Brain microvascular endothelial cell (primary cell): ENCODE measurements around the gene EPHA4.

ENCODE experiments used
- DNase-seq: peaks from one replicate; pipeline ENCODE4 v3.0.0-alpha.2; 2020
- H3K27ac ChIP-seq: fragments of 250-450 bp; sonication (Bioruptor Pico); 2 replicates; pipeline ENCODE4 v1.5.1; 2020; ENCODE audit warnings: mild to moderate bottlenecking, moderate library complexity
- H3K27me3 ChIP-seq: fragments of 250-450 bp; sonication (Bioruptor Pico); replicated peaks from 2 replicates; pipeline ENCODE4 v1.5.1; 2020; ENCODE audit warnings: mild to moderate bottlenecking
- H3K36me3 ChIP-seq: fragments of 250-450 bp; sonication (Bioruptor Pico); replicated peaks from 2 replicates; pipeline ENCODE4 v1.5.1; 2020; ENCODE audit warnings: mild to moderate bottlenecking
- H3K4me3 ChIP-seq: 2 replicates; pipeline ENCODE4 v1.5.1; 2011; ENCODE audit warnings: low read depth, mild to moderate bottlenecking, control low read depth, low read length, moderate library complexity
- in situ Hi-C: cut with HindIII; loops from 2 replicates; pipeline ENCODE4 v1.10.0; 2017; ENCODE audit warnings: low sequenced_read_pairs, low pct_ligation_motif_present
- TF ChIP-seq, protein P1 (sequence below): IDR thresholded peaks from 2 replicates; pipeline ENCODE4 v1.5.1; 2011; ENCODE audit warnings: low read depth, mild to moderate bottlenecking, moderate library complexity, low read length, control low read depth, inconsistent platforms; ENCODE audit errors: missing control alignments

Gene EPHA4

DNA sequence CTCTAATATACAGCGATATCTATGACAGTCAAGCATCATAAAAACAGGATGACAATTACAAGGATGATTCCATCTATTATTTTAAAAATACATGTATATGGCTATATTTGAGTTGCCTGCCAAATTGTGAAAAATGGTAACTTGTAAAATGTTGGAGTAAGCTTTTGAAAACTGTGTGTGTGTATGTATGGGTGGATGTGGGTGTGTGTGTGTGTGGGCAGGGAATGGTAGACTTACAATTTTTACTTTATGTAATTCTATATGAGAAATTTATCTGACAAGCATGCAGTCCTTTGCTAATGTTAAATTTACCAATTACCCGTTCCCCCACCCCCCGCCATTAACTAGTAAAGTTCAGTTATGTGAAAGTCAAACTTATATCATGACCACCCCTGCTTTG lies 14.0 kb downstream of the EPHA4 start:
- TF ChIP-seq, protein P1, sequence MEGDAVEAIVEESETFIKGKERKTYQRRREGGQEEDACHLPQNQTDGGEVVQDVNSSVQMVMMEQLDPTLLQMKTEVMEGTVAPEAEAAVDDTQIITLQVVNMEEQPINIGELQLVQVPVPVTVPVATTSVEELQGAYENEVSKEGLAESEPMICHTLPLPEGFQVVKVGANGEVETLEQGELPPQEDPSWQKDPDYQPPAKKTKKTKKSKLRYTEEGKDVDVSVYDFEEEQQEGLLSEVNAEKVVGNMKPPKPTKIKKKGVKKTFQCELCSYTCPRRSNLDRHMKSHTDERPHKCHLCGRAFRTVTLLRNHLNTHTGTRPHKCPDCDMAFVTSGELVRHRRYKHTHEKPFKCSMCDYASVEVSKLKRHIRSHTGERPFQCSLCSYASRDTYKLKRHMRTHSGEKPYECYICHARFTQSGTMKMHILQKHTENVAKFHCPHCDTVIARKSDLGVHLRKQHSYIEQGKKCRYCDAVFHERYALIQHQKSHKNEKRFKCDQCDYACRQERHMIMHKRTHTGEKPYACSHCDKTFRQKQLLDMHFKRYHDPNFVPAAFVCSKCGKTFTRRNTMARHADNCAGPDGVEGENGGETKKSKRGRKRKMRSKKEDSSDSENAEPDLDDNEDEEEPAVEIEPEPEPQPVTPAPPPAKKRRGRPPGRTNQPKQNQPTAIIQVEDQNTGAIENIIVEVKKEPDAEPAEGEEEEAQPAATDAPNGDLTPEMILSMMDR = no peak
- Histone ChIP-seq H3K36me3 (no peaks in the 10 kb centered on the region), H3K27ac (no peak overlapping the region), H3K27me3 (no peaks in the 10 kb centered on the region), H3K4me3 (no peak overlapping the region)
- in situ Hi-C loops = no loop called here
- no peak for DNase-seq

DNA sequence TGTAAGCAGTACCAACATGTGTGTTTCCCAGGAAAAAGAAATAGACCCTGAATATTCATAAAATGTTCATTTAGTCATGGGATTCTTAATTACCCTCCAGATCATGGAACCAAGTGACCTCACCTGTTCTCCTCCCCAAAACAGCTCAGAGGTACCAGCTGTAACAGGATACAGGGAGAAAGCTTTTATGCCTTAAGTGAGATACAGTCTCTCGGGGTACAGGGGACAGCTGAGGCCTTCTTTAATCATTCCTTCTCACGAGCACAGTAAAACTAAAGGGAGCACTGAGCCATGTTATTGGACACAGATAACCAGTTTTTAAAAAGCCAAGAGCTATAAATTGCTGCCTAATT lies 16.6 kb downstream of the EPHA4 start:
- Histone ChIP-seq H3K4me3 (no peak overlapping the region), H3K36me3 (no peaks in the 10 kb centered on the region), H3K27ac (no peak overlapping the region), H3K27me3 (no peaks in the 10 kb centered on the region)
- in situ Hi-C loops = no loop called here
- TF ChIP-seq, protein P1 = no peak
- DNase-seq = no peak

- H3K4me3 ChIP-seq = no peak overlapping the region
- peak; percentile 6 for DNase-seq
- in situ Hi-C loops = no loop called here
Observed at GRCh38 chr2:221554769-221555493, 17.2 kb downstream of the EPHA4 start.

GRCh38 chr2:221553333-221553732 lies 18.8 kb downstream of the EPHA4 start:
- Histone ChIP-seq H3K27ac (no peak overlapping the region), H3K36me3 (no peaks in the 10 kb centered on the region), H3K27me3 (no peaks in the 10 kb centered on the region), H3K4me3 (no peak overlapping the region)
- in situ Hi-C loops = no loop called here
- DNase-seq = no peak
- TF ChIP-seq, protein P1 = no peak

More at GRCh38 chr2:221554769-221555493, 17.2 kb downstream of the EPHA4 start:
- Histone ChIP-seq H3K27ac (no peak overlapping the region), H3K27me3 (no peaks in the 10 kb centered on the region), H3K36me3 (no peaks in the 10 kb centered on the region)
- TF ChIP-seq, protein P1 = no peak

DNA sequence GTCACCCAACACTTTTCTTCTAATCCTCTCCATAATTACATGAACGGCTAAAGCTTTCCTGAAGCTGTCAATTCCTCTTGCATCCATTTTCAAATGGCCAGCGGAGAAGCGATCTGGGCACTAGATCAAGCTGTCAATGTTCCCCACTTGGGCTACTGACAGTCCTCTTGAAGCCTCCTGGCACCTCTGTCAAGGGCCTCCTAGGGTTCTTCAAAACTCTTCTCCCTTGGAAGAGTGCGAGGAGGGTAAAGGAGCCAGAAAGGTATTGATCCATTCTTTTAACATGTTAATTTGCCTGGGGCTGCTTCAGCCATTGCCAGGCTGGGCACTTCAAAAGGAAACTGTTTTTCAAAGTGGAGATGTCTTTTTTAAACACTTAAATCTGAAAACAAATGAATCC lies 19.8 kb downstream of the EPHA4 start:
- Histone ChIP-seq H3K27me3 (no peaks in the 10 kb centered on the region), H3K36me3 (no peaks in the 10 kb centered on the region), H3K4me3 (no peak overlapping the region), H3K27ac (no peak overlapping the region)
- no peak for DNase-seq
- in situ Hi-C loops = no loop called here
- TF ChIP-seq, protein P1 = no peak

GRCh38 chr2:221551864-221552263 lies 20.2 kb downstream of the EPHA4 start:
- TF ChIP-seq, protein P1 = no peak
- no peak overlapping the region for H3K4me3 ChIP-seq
- H3K36me3 ChIP-seq = no peaks in the 10 kb centered on the region
- in situ Hi-C loops = no loop called here
- no peak overlapping the region for H3K27ac ChIP-seq
- DNase-seq = no peak
- H3K27me3 ChIP-seq = no peaks in the 10 kb centered on the region
